ENCODE results near the gene SPATA2L. TPM values are rescaled to one million over a fixed set of nuclear protein-coding genes. Genes with fewer than 3 reads are reported as not detected.

SPATA2L gene
- total and polyA plus RNA-seq, 8 donors, result 9.7 to 41.4 (median 12.8) TPM; not detected in 1

- 83 to 91% (median 89%) methylated on average over 9 of the region's 9 CpGs for WGBS, 5 donors
- no peaks in the 10 kb centered on the region for H3K27me3 ChIP-seq
- H3K4me1 ChIP-seq, result no peaks in the 10 kb centered on the region
- H3K9me3 ChIP-seq, result no peaks in the 10 kb centered on the region
- peaks cover 61 to 82% (median 75%) of the 10 kb centered on the region in 4 donors for H3K36me3 ChIP-seq
- H3K27ac ChIP-seq, result no peak overlapping the region
- DNase-seq, result no peak
- TF ChIP-seq CTCF (IDR thresholded peaks at IDR 0.05) (no peak), POLR2A (IDR thresholded peaks at IDR 0.05) (no peak)
- H3K4me3 ChIP-seq, result no peak overlapping the region
- intact Hi-C loops (cut with DNase I; ENCODE audit: low total_unique reads), result no loop called here
These were observed 37.9 kb upstream of the SPATA2L start for GRCh38 chr16:89739383-89739782.

- Histone ChIP-seq H3K27me3 (no peaks in the 10 kb centered on the region), H3K9me3 (no peaks in the 10 kb centered on the region), H3K27ac (no peak overlapping the region), H3K36me3 (peaks cover 67 to 84% (median 80%) of the 10 kb centered on the region in 4 donors), H3K4me1 (no peaks in the 10 kb centered on the region), H3K4me3 (no peak overlapping the region)
- 81 to 87% (median 84%) methylated on average over 19 to 20 of the region's 20 CpGs for WGBS, 5 donors
- TF ChIP-seq CTCF (IDR thresholded peaks at IDR 0.05) (no peak), POLR2AphosphoS5 (IDR thresholded peaks at IDR 0.05) (no peak), EP300 (IDR thresholded peaks at IDR 0.05) (no peak), POLR2A (IDR thresholded peaks at IDR 0.05) (no peak)
- intact Hi-C loops (cut with DNase I; ENCODE audit: low total_unique reads), result no loop called here
- no peak for DNase-seq
These were observed 37.2 kb upstream of the SPATA2L start for GRCh38 chr16:89738538-89739317.

- WGBS, 5 donors, result 92 to 94% (median 93%) methylated on average over 13 to 14 of the region's 14 CpGs
- intact Hi-C loops (cut with DNase I; ENCODE audit: low total_unique reads), result no loop called here
- peaks cover 73 to 91% (median 87%) of the 10 kb centered on the region in 4 donors for H3K36me3 ChIP-seq
These were observed 36.5 kb upstream of the SPATA2L start for GRCh38 chr16:89738072-89738377.

GRCh38 chr16:89737341-89738071, 36.0 kb upstream of the SPATA2L start:
- intact Hi-C loops (cut with DNase I; ENCODE audit: low total_unique reads), result no loop called here
- Histone ChIP-seq H3K4me3 (no peak overlapping the region), H3K27me3 (no peaks in the 10 kb centered on the region), H3K27ac (no peak overlapping the region), H3K9me3 (no peaks in the 10 kb centered on the region), H3K36me3 (peaks cover 79 to 97% (median 90%) of the 10 kb centered on the region in 4 donors), H3K4me1 (no peaks in the 10 kb centered on the region)
- TF ChIP-seq EP300 (IDR thresholded peaks at IDR 0.05) (no peak), CTCF (IDR thresholded peaks at IDR 0.05) (no peak), POLR2A (IDR thresholded peaks at IDR 0.05) (no peak), POLR2AphosphoS5 (IDR thresholded peaks at IDR 0.05) (no peak)
- no peak for DNase-seq
- WGBS, 5 donors, result 85 to 90% (median 86%) methylated on average over 17 to 20 of the region's 20 CpGs

More at GRCh38 chr16:89738072-89738377, 36.5 kb upstream of the SPATA2L start:
- H3K9me3 ChIP-seq, result no peaks in the 10 kb centered on the region
- H3K4me1 ChIP-seq, result no peaks in the 10 kb centered on the region
- no peaks in the 10 kb centered on the region for H3K27me3 ChIP-seq
- no peak for TF ChIP-seq POLR2A (IDR thresholded peaks at IDR 0.05)
- no peak for TF ChIP-seq POLR2AphosphoS5 (IDR thresholded peaks at IDR 0.05)
- no peak for TF ChIP-seq EP300 (IDR thresholded peaks at IDR 0.05)
- no peak for TF ChIP-seq CTCF (IDR thresholded peaks at IDR 0.05)
- no peak overlapping the region for H3K4me3 ChIP-seq
- DNase-seq, result no peak
- H3K27ac ChIP-seq, result no peak overlapping the region

Data from stomach (tissue), 9 donors.